ENCODE results near the gene PASK. TPM values are rescaled to one million over a fixed set of nuclear protein-coding genes. Genes with fewer than 3 reads are reported as not detected.

The PASK gene
- polyA plus RNA-seq, 4 donors: 4.7 to 14.7 (median 6.2) TPM

- no peaks in the 10 kb centered on the region for H3K9me3 ChIP-seq (ENCODE audit: control insufficient read depth in 2 of 2, insufficient read depth in 1 of 2, low read depth in 1 of 2, low read length in 1 of 2)
- FAIRE-seq: no peak
- DNase-seq: no peak
- no peaks in the 10 kb centered on the region for H3K4me1 ChIP-seq (ENCODE audit: control insufficient read depth in 3 of 3, insufficient read depth in 2 of 3, low read depth in 1 of 3, low read length in 2 of 3)
- H3K36me3 ChIP-seq (ENCODE audit: control insufficient read depth in 3 of 3, insufficient read depth in 2 of 3, low read depth in 1 of 3, low read length in 3 of 3): peaks cover 0 to 48% (median 0%) of the 10 kb centered on the region in 3 donors
- WGBS, 3 donors: 93 to 94% (median 94%) methylated on average over 17 of the region's 17 CpGs
- H3K27me3 ChIP-seq (ENCODE audit: control insufficient read depth in 3 of 3, insufficient read depth in 3 of 3, low read length in 3 of 3): no peaks in the 10 kb centered on the region
- no peak overlapping the region for H3K4me3 ChIP-seq (ENCODE audit: low read depth in 1 of 3, low read length in 3 of 3)
- H3K27ac ChIP-seq (ENCODE audit: low read depth in 1 of 3, low read length in 2 of 3): no peak overlapping the region
Measured at GRCh38 chr2:241112046-241112445, 37.2 kb downstream of the PASK start.

- Histone ChIP-seq H3K9me3 (ENCODE audit: control insufficient read depth in 2 of 2, insufficient read depth in 1 of 2, low read depth in 1 of 2, low read length in 1 of 2) (no peaks in the 10 kb centered on the region), H3K4me1 (ENCODE audit: control insufficient read depth in 3 of 3, insufficient read depth in 2 of 3, low read depth in 1 of 3, low read length in 2 of 3) (no peaks in the 10 kb centered on the region), H3K27me3 (ENCODE audit: control insufficient read depth in 3 of 3, insufficient read depth in 3 of 3, low read length in 3 of 3) (no peaks in the 10 kb centered on the region), H3K36me3 (ENCODE audit: control insufficient read depth in 3 of 3, insufficient read depth in 2 of 3, low read depth in 1 of 3, low read length in 3 of 3) (peaks cover 0 to 48% (median 0%) of the 10 kb centered on the region in 3 donors), H3K4me3 (ENCODE audit: low read depth in 1 of 3, low read length in 3 of 3) (no peak overlapping the region), H3K27ac (ENCODE audit: low read depth in 1 of 3, low read length in 2 of 3) (peak overlapping the region in 1 of 3 donors; percentile 56)
- 77 to 88% (median 80%) methylated on average over 9 of the region's 9 CpGs for WGBS, 3 donors
- DNase-seq (no peak), FAIRE-seq (no peak)
Measured at GRCh38 chr2:241111440-241111805, 37.8 kb downstream of the PASK start.

GRCh38 chr2:241110607-241111439, 38.4 kb downstream of the PASK start:
- H3K36me3 ChIP-seq (ENCODE audit: control insufficient read depth in 3 of 3, insufficient read depth in 2 of 3, low read depth in 1 of 3, low read length in 3 of 3): peaks cover 0 to 44% (median 0%) of the 10 kb centered on the region in 3 donors
- FAIRE-seq: no peak
- no peaks in the 10 kb centered on the region for H3K27me3 ChIP-seq (ENCODE audit: control insufficient read depth in 3 of 3, insufficient read depth in 3 of 3, low read length in 3 of 3)
- 84 to 85% (median 85%) methylated on average over 19 of the region's 19 CpGs for WGBS, 3 donors
- H3K27ac ChIP-seq (ENCODE audit: low read depth in 1 of 3, low read length in 2 of 3): peak overlapping the region in 1 of 3 donors; percentile 36
- H3K4me3 ChIP-seq (ENCODE audit: low read depth in 1 of 3, low read length in 3 of 3): no peak overlapping the region
- DNase-seq: no peak
- no peaks in the 10 kb centered on the region for H3K9me3 ChIP-seq (ENCODE audit: control insufficient read depth in 2 of 2, insufficient read depth in 1 of 2, low read depth in 1 of 2, low read length in 1 of 2)
- no peaks in the 10 kb centered on the region for H3K4me1 ChIP-seq (ENCODE audit: control insufficient read depth in 3 of 3, insufficient read depth in 2 of 3, low read depth in 1 of 3, low read length in 2 of 3)

GRCh38 chr2:241110089-241110606, 39.1 kb downstream of the PASK start:
- H3K27ac ChIP-seq (ENCODE audit: low read depth in 1 of 3, low read length in 2 of 3): peak overlapping the region in 1 of 3 donors; percentile 36

GRCh38 chr2:241109210-241110088, 39.8 kb downstream of the PASK start:
- Histone ChIP-seq H3K4me1 (ENCODE audit: control insufficient read depth in 3 of 3, insufficient read depth in 2 of 3, low read depth in 1 of 3, low read length in 2 of 3) (no peaks in the 10 kb centered on the region), H3K4me3 (ENCODE audit: low read depth in 1 of 3, low read length in 3 of 3) (no peak overlapping the region)
- no peak for FAIRE-seq

More at GRCh38 chr2:241110089-241110606, 39.1 kb downstream of the PASK start:
- Histone ChIP-seq H3K4me1 (ENCODE audit: control insufficient read depth in 3 of 3, insufficient read depth in 2 of 3, low read depth in 1 of 3, low read length in 2 of 3) (no peaks in the 10 kb centered on the region), H3K27me3 (ENCODE audit: control insufficient read depth in 3 of 3, insufficient read depth in 3 of 3, low read length in 3 of 3) (no peaks in the 10 kb centered on the region), H3K36me3 (ENCODE audit: control insufficient read depth in 3 of 3, insufficient read depth in 2 of 3, low read depth in 1 of 3, low read length in 3 of 3) (peaks cover 0 to 40% (median 0%) of the 10 kb centered on the region in 3 donors), H3K9me3 (ENCODE audit: control insufficient read depth in 2 of 2, insufficient read depth in 1 of 2, low read depth in 1 of 2, low read length in 1 of 2) (no peaks in the 10 kb centered on the region), H3K4me3 (ENCODE audit: low read depth in 1 of 3, low read length in 3 of 3) (no peak overlapping the region)
- 88 to 94% (median 90%) methylated on average over 9 of the region's 9 CpGs for WGBS, 3 donors
- no peak for FAIRE-seq
- DNase-seq: no peak

GRCh38 chr2:241108271-241109209, 40.7 kb downstream of the PASK start:
- FAIRE-seq: peak; percentile 33
- peak overlapping the region in 2 of 3 donors; percentile 52 to 92 for H3K27ac ChIP-seq (ENCODE audit: low read depth in 1 of 3, low read length in 2 of 3)
- DNase-seq: no peak
- H3K9me3 ChIP-seq (ENCODE audit: control insufficient read depth in 2 of 2, insufficient read depth in 1 of 2, low read depth in 1 of 2, low read length in 1 of 2): no peaks in the 10 kb centered on the region
- H3K4me3 ChIP-seq (ENCODE audit: low read depth in 1 of 3, low read length in 3 of 3): no peak overlapping the region
- peaks cover 0 to 33% (median 0%) of the 10 kb centered on the region in 3 donors for H3K36me3 ChIP-seq (ENCODE audit: control insufficient read depth in 3 of 3, insufficient read depth in 2 of 3, low read depth in 1 of 3, low read length in 3 of 3)
- WGBS, 3 donors: 70 to 84% (median 71%) methylated on average over 30 to 35 of the region's 35 CpGs
- peaks cover 0 to 2% (median 0%) of the 10 kb centered on the region in 3 donors for H3K4me1 ChIP-seq (ENCODE audit: control insufficient read depth in 3 of 3, insufficient read depth in 2 of 3, low read depth in 1 of 3, low read length in 2 of 3)
- H3K27me3 ChIP-seq (ENCODE audit: control insufficient read depth in 3 of 3, insufficient read depth in 3 of 3, low read length in 3 of 3): no peaks in the 10 kb centered on the region

More at GRCh38 chr2:241109210-241110088, 39.8 kb downstream of the PASK start:
- H3K27me3 ChIP-seq (ENCODE audit: control insufficient read depth in 3 of 3, insufficient read depth in 3 of 3, low read length in 3 of 3): no peaks in the 10 kb centered on the region
- DNase-seq: no peak
- H3K9me3 ChIP-seq (ENCODE audit: control insufficient read depth in 2 of 2, insufficient read depth in 1 of 2, low read depth in 1 of 2, low read length in 1 of 2): no peaks in the 10 kb centered on the region
- H3K36me3 ChIP-seq (ENCODE audit: control insufficient read depth in 3 of 3, insufficient read depth in 2 of 3, low read depth in 1 of 3, low read length in 3 of 3): peaks cover 0 to 35% (median 0%) of the 10 kb centered on the region in 3 donors
- H3K27ac ChIP-seq (ENCODE audit: low read depth in 1 of 3, low read length in 2 of 3): peak overlapping the region in 2 of 3 donors; percentile 25 to 70
- WGBS, 3 donors: 79 to 88% (median 85%) methylated on average over 14 of the region's 14 CpGs

GRCh38 chr2:241107031-241107783, 42.1 kb downstream of the PASK start:
- Histone ChIP-seq H3K4me3 (ENCODE audit: low read depth in 1 of 3, low read length in 3 of 3) (no peak overlapping the region), H3K36me3 (ENCODE audit: control insufficient read depth in 3 of 3, insufficient read depth in 2 of 3, low read depth in 1 of 3, low read length in 3 of 3) (peaks cover 0 to 28% (median 0%) of the 10 kb centered on the region in 3 donors), H3K27ac (ENCODE audit: low read depth in 1 of 3, low read length in 2 of 3) (no peak overlapping the region), H3K9me3 (ENCODE audit: control insufficient read depth in 2 of 2, insufficient read depth in 1 of 2, low read depth in 1 of 2, low read length in 1 of 2) (no peaks in the 10 kb centered on the region), H3K27me3 (ENCODE audit: control insufficient read depth in 3 of 3, insufficient read depth in 3 of 3, low read length in 3 of 3) (no peaks in the 10 kb centered on the region), H3K4me1 (ENCODE audit: control insufficient read depth in 3 of 3, insufficient read depth in 2 of 3, low read depth in 1 of 3, low read length in 2 of 3) (peaks cover 0 to 8% (median 0%) of the 10 kb centered on the region in 3 donors)
- 88 to 92% (median 92%) methylated on average over 9 of the region's 9 CpGs for WGBS, 3 donors
- FAIRE-seq (no peak), DNase-seq (no peak)

Data from small intestine (tissue), 7 donors.